CD4-positive, alpha-beta T cell treated with Interleukin-21 for 1 hour (primary cell): ENCODE results near the gene ZNF497.
"Not testable (repeated sequence)": the region's sequence is repeated elsewhere in the genome, so short reads cannot be mapped to it uniquely, and the experiment has no call there.

Source experiments
- DNase-seq: peaks from one replicate; pipeline ENCODE4 v3.0.0-alpha.2; 2020

ZNF497 gene

DNA sequence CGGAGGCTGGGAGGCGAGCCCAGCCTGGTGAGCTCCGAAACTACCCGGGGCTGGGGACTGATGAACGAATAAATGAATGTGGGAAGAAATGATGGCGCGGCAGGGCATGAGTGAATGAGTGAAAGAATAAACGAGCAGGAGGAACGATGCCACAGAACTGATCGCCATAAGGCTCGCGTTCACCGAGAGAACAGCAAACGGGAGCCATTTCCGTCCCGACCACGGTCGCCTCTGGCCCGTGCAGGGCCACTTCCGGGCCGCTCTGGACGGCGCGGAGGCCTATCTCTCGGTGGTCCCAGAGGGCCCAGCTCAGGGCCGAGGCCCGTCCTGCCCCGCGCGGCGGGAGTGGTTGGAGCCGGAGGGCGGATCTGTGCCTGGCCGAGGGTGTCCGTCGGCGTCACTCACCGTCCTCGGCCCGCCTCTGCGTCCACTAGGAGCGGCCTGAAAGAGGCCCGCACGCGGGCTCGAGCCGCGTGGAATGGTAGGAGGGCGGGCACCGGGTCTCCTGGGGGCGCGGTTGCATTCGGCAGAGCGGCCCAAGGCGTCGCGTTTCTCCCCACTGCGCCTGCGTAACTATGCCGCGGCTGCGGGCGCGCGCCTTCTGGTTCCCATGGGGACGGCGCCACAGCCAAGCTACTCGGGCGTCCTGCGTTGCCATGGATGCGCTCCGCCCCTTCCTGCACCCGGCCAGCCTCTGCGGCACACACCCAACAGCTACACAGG lies at the start of gene ZNF497:
Gene ZNF497, minus strand, starts transcription at position 480 of the 723 bp plus-strand sequence. CDS start 5,116 bp downstream, outside the sequence.
- peak; percentile 97 for DNase-seq

DNA sequence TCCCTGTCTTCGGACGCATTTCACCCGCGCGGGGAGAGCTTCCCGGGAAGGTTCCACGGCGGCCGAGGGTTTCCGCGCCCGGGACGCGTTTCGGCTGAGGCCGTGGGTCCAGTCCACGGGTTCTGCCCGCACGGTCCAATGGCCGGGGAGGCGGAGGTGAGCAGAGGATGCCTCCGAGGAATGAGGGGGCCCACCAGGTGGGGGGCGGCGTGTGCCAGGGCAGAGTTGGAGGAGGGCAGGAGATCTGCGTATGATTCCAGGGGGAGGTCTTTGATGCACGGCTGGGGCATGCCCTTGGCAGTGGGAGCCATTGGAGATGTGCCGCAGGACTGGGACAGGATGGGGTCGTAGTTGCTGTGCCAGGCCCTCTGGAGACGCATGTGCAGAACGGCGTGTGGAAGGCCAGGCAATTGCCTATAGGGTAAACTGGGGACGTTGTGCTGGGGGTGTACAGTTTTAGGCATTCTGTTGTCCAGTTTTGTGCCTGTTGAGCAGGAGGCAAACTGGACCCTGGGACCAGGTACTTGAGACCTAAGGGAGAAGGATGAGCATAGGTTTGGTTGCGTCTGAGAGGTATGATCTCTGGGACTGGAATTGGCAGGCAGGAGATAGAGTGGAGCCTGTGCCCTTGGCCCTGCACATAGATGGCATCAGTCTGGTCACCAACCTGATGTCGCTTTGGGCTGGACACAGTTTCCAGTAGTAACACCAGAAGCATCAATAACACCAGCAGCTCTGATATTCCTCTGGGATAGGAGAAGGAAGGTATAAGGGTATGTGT lies 46.6 kb upstream of the ZNF497 start:
- no peak for DNase-seq

DNA sequence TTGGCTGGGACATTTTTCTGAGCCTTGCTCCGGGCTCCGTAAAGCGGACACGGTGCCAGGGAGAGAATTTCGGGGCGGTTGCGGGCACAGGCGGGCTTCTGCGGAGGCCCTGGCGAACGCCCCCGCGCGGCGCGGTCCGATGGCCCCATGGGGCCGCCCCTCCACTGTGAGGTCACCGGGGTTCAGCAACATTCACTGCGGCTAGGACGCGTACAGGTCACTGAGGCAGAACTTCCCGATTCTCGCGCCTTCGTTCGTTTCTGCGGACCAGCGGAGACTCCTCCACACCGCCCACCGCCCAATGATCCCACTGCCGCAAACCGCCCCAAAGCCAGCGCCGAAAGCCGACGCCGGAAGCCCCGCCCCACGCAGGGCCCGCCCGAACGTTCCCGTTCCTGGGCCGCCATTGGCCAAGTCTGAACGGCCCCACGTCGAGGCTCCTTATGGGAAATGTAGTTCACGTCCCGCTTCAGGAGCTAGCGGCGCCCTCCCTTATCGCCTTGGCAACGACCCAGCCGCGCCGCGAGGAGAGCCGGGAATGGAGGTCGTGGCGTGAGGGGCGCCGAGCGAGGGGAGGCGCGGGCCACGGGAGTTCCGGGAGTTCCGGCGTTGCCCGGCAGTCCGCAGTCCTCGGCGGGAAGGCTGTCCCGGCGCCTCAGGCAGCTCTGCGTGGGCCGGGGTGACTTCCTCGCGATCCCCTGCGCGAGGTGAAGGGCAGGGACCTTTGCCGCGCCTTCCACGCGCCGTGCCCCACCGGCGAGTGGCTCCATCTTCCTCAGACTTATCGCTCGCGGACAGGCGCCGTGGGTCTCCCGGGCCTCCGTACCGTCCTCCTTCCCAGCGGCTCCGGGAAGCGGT lies 45.8 kb upstream of the ZNF497 start, which contains the start of gene ZNF584:
Gene ZNF584, plus strand, starts transcription at position 498 of the 858 bp plus-strand sequence. CDS start 499 bp downstream, outside the sequence.
- peak; percentile 95 for DNase-seq

DNA sequence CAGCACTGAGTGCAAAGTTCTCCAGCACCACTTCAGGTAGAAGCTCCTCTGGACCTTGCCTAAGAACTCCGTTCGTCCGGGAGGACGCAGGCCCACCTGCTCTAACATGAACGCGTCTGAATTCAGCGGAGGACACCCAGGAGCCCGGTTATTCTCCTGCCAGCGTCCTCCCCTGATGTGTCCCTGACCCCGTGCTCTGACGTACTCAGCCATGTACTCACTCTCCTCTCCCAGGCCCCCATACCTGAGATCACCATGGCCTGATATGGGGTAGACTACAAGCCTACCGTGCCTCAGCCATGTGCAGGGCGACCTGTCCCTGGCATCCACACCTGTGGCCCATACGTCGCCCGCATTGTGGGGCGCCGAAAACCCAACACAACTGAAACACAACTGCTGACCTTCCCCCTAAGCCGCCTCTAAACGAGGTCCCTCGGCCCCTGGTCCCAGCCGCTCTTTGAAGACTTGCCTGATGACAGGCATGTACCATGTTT lies 45.2 kb upstream of the ZNF497 start:
- no peak for DNase-seq

DNA sequence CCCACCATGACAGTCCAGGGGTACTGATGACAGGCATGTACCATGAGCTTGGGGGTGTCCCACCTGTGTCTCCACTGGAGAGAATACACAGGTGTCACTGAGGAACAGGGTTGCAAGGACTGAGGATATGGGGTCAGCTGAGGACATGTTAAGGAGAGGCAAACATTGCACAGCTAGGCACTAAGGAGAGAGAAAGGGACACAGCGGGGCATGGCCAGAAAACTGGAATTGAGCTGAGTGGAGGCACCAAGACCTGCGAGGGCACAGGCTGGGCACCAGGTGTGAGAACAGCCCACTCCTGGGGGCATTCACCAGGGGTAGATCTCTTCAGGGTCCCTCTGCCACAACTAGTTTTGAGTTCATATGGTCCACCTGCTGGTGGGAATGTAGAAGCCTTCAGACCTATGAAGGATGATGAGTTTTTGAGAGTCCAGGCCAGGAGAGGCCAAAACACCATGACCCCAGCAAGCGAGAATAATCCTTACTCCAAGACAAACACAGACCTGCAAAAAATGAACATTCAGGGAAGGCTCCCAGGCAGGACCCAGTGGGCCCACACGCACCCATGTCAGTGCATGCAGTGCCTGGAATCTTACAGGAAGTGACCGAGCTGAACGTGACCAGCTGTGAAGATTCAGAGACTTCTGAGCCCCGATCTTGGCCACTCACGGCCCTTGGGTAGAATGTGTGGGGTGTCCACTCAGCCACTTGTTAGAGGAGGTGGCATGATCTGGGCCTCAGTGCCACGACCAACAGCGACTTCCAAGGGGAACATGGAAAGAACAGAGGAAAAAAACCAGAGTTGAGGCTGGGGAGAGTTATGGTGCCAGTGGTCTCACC lies 44.5 kb upstream of the ZNF497 start:
- DNase-seq: no peak

DNA sequence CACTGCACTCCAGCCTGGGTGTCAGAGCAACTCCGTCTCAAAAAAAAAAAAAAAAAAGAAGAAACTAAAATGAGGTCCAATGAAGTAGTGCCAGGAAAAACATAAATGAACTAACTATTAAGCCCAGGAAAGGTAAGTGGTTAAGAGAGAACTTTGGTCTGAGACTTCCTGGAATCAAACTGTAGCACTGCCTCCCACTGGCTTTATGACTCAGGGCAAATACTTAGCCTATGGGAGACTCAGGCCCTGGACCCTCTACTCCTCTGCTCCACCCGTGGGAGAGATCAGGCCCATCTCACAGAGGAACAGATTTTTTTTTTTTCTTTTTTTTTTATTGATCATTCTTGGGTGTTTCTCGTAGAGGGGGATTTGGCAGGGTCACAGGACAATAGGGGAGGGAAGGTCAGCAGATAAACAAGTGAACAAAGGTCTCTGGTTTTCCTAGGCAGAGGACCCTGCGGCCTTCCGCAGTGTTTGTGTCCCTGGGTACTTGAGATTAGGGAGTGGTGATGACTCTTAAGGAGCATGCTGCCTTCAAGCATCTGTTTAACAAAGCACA lies 41.4 kb upstream of the ZNF497 start:
- DNase-seq: not testable (repeated sequence)

DNA sequence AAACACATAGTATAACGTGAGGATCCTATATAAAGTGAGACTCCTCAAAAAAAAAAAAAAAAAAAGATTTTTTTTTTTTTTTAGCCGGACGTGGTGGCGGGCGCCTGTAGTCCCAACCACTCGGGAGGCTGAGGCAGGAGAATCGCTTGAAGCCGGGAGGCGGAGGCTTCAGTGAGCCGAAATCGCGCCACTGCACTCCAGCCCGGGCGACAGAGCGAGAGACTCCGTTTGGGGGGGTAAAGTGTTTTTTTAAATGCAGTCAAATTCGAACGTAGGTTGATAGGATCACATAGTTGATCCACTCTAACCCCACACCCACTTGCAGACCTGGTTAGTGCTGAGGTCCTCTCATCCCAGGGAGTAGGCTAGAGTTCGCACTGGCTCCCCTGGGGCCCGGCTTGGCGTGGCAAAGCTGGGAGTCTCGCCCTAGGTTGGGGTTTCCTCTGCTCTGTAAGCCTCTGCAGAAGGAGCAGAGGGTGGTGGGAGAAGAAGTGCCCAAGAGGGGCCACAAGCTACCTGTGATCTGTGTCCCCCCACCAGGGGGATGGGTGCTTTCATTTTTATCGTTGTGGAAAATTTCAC lies 39.4 kb upstream of the ZNF497 start:
- DNase-seq: no peak

DNA sequence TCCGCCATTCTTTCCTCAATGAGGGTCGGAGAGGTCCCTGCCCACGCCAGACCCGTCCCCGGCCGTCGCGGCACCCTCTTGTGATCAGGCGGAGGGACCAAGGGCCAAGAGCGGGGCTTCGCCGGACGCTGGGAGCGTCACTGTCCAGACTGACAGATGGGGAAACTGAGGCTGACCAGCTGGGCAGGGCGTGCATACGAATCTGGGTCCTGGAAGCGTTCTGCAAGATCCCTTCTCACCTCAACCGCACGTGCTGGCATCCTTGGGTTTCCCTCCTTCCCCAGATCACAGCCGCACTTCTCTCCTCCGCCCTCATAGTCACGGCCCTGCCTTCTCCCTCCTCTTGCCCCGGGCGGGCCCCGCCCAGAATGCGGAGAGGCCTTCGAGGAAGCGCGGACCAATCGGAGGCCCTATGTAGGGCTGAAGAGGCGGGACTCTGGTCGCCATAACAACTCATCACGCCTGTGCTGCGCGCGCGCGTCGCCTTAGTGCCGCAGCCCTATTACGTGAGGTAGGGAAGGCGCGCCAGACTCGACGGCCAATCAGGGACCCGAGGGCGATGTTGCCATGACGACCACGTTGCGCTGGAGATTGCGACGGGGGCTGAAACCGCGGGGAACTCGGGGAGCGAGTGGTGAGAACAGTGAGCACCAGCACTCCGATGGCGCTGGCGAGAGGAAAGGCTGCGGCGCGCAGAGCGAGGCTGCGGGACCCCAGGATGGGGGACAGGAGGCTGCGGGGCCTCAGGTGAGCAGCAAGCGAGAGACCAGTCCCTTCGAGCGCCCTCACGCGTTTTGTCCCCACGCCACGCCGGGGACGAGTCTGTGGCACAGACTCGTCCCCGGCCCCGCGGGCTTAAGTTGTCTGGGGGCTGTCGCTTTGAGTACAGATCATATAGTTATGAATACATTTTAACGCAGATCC lies 38.6 kb upstream of the ZNF497 start:
- peak; percentile 100 for DNase-seq

DNA sequence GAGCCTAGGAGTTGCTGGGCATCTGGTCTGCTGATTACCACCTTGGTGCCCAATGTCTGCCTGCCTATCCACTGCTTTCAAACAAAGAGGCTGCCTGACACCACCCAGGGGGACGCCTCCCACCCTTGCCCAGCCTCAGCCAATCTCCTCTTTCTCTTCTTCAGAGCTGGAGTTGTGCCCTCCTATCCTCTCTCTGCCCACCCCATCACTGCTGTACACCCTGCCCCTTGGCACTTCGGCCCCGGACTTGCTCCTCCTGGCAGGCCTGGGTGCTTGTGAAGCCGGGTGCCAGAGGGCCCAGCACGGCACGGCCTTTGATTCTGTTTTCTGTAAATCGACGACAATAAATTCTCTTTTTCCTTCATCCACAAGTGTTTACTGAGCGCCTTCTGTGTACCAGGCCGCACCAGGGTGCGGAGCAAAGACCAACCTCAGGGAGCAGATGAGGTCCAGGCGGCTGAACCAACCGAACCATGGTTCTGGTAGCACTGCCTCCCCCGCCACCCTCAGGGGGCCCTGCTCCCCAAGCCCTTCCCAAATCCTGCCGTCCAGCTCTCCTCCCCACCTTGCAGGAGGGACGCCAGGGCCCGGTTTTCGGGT lies 37.9 kb upstream of the ZNF497 start:
- no peak for DNase-seq

DNA sequence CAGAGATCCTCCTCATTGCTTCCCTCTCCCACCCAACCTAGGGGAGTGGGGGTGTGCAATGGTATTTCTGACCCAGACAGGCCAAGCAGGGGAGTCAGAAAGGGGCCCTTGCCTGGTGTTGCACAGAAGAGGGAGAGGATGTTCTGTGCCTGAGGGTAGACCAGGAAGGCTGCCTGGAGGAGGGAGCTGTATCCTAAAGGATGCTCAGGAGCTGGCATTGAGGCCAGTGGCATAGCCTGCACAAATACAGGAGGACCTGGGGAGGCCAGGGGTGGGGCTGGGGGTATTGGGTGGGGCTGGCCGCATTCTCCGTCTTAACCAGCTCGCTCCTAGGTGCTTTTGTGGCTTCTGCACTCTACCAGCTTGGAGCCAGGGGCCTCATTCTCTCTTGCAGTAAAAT lies 37.4 kb upstream of the ZNF497 start:
- no peak for DNase-seq

DNA sequence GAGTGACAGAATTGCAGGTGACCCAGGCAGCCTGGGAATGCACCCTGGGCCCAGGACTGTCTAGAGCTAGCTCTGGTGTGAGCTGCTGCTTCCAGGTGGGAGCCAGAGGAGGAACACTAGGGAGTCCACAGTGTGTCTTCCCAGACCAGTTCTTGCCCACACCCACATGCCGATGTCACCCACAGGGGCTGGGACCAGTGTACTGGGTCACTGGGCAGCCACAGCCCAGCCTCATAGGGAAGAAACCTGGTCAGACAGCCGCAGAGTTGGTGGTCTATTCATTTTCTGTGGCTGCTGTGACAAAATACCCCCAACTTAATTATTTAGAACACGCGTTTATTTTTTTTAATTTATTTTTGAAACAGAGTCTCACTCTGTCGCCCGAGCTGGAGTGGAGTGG lies 36.0 kb upstream of the ZNF497 start:
- no peak for DNase-seq

DNA sequence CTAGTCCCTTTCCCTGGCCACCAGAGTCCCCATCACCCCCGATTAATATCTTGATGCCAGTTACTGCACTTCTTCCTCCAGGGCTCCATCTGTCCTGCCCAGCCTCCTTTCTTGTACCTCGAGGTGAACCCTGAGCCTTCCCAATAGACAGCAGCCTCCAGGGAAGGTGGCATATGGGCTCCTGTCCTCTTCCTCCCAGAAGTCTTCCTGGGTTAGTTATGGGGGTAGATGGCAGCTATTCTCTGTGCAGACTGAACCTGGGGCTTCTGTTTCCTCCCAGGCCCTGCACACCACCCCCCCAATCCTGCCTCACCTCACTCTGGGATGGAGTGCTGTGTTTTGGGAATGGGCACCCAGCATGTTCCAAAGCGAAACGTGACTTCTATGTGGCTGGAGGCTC lies 35.5 kb upstream of the ZNF497 start:
- no peak for DNase-seq

DNA sequence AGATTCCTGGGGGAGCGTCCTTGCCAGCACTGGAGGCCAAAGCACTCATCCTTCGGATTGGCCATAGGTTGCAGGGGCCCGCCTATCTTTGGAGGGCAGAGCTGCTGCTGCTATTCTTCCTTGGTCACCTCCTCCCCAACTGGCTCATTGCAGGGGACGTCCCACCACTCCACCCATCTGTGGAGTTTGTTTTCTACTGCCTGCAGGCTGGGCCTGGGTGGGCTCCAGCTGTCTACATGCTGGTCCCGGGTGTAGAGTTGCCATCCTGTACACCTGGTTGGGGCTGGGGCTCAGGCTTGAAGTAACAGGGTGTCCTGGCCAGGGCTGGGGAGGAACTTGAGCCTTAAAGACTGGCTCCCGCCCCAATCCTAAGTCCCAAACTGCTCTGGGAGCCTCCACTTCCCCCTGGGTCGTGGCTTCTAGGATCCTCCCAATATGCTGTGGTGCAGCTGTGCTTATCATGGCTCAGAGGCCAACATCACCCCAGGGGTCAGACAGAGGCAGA lies 35.0 kb upstream of the ZNF497 start:
- no peak for DNase-seq

DNA sequence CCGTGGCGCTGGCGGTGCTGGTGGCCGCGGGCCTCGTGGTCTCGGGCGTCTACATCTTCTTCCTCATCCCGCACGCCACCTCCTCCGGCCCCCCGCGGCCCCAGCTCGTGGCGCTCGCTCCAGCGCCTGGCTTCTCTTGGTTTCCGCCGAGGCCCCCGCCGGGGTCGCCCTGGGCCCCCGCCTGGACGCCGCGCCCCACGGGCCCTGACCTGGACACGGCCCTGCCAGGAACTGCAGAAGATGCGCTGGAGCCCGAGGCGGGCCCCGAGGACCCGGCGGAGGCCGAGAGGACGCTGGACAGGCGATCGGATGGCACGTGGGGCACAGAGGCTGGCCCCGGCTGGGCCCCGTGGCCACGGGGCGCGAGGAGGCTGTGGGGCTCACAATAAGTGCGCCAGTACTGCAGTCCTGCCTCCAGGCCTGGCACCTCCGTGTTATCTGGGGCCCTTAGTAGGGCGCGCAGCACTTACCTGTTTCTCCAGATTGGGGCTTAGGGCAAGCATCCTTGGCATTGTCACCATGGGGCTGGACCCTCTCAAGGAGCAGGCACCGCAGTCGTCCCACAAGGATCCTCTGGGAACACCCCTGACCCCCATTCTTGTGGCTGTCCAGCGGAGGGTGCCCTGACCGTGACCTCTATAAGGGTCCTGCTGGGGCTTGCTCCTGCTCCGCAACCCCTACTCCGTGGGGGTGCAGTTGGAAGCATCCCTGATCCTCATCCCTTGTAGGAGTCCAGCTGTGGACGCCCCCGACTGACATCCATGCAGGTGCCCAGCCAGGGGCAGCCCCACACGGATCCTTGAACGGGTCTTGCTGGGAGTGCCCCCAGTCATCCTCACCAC lies 34.4 kb upstream of the ZNF497 start:
- no peak for DNase-seq

DNA sequence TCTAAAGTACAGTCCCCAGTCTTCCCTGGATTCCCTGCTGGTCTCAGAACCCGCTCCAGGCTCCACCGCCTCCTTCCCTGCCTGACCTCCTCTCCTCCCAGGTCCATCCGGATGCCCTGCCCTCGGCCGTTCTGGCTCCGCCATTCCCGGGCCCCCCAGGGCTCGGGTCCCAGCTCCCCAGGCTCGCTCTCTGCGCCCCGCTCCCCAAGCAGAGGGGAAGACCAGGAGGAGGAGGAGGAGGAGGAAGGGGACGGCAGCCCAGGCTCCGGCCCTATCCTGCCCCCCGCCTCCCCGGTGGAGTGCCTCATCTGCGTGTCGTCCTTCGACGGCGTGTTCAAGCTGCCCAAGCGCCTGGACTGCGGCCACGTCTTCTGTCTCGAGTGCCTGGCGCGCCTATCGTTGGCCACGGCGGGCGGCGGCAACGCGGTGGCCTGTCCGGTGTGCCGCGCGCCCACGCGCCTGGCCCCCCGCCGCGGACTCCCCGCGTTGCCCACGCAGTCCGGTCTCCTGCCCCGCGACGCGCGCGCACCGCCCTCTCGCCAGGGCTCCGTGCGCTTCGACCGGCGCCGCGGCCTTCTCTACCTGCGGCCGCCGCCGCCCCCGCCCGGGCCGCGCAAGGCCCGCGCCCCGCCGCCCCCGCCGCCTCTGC lies 33.6 kb upstream of the ZNF497 start:
- no peak for DNase-seq

DNA sequence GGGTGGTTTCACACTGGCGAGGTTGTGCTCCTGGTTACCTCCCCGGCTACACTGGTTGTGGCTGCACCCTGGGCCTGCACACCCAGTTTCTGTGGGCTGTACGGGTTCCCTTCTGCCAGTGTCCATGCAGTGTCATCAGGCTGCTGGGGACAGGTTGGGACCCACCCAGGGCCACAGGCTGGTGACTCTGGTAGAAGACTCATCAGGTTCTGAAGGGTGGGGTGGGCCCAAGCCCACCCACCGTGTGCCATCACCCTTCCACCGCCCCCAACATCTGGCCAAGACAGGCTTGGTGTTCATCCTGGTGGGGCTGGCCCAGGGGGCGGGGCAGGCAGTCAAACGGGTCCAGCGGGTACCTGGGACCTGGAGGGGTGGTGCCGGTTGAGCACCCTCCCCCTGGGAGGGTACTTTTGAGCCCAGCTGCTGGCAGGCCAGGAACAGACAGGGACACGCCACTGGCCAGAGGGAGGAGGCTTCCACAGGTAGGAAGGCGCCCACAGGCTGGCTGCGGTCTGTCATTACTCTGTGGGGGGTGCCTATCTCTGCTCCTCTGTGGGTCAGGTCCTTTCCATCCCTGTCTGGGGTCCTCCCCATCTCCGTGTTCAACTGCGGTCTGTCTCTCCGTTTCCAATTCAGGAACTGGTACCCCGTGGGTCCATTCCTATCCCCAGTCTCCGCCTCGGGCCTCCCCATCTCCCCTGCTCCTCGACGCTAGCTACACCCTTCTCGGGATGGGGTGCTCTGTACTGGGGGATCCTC lies 32.8 kb upstream of the ZNF497 start, which contains the start of gene RNF225:
Gene RNF225, plus strand, starts transcription at position 437 of the 759 bp plus-strand sequence. CDS start 434 bp downstream, outside the sequence.
- no peak for DNase-seq

DNA sequence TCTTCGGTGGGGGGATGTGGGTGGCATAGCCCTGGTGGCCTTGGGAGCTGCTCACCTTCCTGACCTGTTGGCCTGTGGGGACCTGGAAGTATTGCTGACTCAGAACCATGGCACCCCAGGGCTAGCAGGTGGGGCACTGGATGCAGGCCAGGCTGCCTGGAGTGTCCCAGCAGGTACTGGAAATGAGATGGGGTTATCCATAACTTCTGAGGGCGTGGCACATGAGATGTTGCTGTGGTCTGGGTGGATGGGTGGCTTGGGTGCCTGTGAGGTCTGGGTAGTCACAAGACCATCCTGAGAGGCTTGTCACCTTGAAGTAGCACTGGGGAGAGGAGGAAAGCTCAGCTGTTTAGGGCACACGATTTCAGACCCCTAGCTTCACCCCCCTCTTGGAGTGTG lies 32.3 kb upstream of the ZNF497 start:
- DNase-seq: no peak
